Astrocyte of the cerebellum (primary cell): ENCODE measurements around the gene TM6SF1.
"Not testable (repeated sequence)": the region's sequence is repeated elsewhere in the genome, so short reads cannot be mapped to it uniquely, and the experiment has no call there.

Experiments used
- DNase-seq: peaks from one replicate; pipeline ENCODE4 v3.0.0-alpha.2; 2011; ENCODE audit warnings: low read depth
- H3K4me3 ChIP-seq: 2 replicates; pipeline ENCODE4 v1.5.1; 2011; ENCODE audit warnings: mild to moderate bottlenecking, low read depth, low read length, moderate library complexity
- CTCF ChIP-seq: IDR thresholded peaks from 2 replicates; pipeline ENCODE4 v1.5.1; 2012; ENCODE audit warnings: low read length, low read depth, moderate library complexity, mild to moderate bottlenecking; ENCODE audit errors: missing control alignments
- in situ Hi-C: cut with HindIII; loops from 2 replicates; pipeline ENCODE4 v1.10.0; 2017; ENCODE audit warnings: low sequenced_read_pairs

Gene TM6SF1

GRCh38 chr15:83090465-83090864 lies 17.0 kb upstream of the TM6SF1 start:
- in situ Hi-C loops, result loop anchor here (5.0 kb wide), 1 partner anchor 87 kb away; no protein-coding TSS in a partner anchor
- TF ChIP-seq CTCF, result no peak
- no peak overlapping the region for H3K4me3 ChIP-seq
- no peak for DNase-seq

DNA sequence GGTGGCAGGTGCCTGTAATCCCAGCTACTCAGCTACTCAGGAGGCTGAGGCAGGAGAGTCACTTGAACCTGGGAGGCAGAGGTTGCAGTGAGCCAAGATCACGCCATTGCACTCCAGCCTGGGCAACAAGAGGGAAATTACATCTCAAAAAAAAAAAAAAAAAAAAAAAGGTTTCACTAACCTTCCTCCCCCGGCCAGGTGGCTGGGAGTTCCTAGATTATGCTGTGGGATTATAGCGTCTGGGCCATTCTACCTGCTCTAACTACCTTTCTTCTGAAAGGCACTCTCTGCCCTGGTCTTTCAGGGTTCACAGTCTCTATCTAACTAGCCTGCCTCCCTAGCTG lies 15.5 kb upstream of the TM6SF1 start:
- not testable (repeated sequence) for H3K4me3 ChIP-seq, DNase-seq
- in situ Hi-C loops, result loop anchor here (5.0 kb wide), 1 partner anchor 85 kb away; no protein-coding TSS in a partner anchor

- no peak overlapping the region for H3K4me3 ChIP-seq
- TF ChIP-seq CTCF, result no peak
- in situ Hi-C loops, result loop anchor here (5.0 kb wide), 1 partner anchor 85 kb away; no protein-coding TSS in a partner anchor
- no peak for DNase-seq
These were observed 15.0 kb upstream of the TM6SF1 start for GRCh38 chr15:83092309-83092976.

DNA sequence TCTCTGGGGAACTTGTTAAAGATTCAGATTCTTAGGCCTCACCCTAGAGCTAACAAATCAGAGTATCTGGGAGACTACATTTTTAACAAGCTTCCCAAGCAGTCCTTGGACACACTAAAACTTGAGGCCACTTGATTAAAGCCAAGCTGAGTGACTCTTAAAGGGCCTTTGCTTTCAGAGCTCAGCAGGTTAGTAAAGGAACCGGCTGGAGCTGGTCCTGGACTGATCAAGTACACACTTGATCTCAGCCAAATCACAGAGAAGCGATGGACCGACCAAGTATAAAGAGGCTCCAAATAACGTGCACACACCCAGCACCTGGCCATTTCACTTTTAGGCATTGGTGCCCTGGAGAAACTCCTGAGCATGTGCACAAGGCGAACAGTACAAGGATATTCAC lies 12.9 kb upstream of the TM6SF1 start:
- TF ChIP-seq CTCF, result no peak
- in situ Hi-C loops, result loop anchor here (5.0 kb wide), 1 partner anchor 83 kb away; no protein-coding TSS in a partner anchor
- H3K4me3 ChIP-seq, result no peak overlapping the region
- no peak for DNase-seq

- H3K4me3 ChIP-seq, result no peak overlapping the region
- in situ Hi-C loops, result loop anchor here (5.0 kb wide), 1 partner anchor 86 kb away; the partner anchor contains the start of gene C15orf40
These were observed 9.4 kb upstream of the TM6SF1 start for GRCh38 chr15:83098079-83098478.

DNA sequence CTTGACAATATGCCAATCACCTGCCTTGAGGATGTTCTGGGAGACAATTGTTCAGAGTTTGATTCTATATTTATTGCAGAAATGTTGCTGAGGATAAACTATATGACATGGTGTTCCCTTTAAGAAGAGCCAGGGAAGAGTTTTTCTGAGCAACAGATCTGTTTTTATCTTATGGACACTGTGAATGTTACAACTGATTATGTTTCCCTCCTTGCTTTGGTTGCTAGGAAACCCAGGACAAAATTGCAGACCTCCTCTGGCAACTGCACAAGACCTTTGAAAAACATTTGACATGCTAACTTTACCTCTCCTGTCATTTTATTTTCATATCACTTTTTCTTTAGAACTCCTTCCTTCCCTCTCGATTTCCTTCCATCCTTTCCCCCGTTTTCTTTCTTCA lies 8.2 kb upstream of the TM6SF1 start:
- in situ Hi-C loops, result loop anchor here (5.0 kb wide), 1 partner anchor 87 kb away; the partner anchor contains the start of gene C15orf40
- H3K4me3 ChIP-seq, result no peak overlapping the region
- no peak for TF ChIP-seq CTCF
- no peak for DNase-seq

More at GRCh38 chr15:83098079-83098478, 9.4 kb upstream of the TM6SF1 start:
- DNase-seq, result no peak
- TF ChIP-seq CTCF, result no peak

DNA sequence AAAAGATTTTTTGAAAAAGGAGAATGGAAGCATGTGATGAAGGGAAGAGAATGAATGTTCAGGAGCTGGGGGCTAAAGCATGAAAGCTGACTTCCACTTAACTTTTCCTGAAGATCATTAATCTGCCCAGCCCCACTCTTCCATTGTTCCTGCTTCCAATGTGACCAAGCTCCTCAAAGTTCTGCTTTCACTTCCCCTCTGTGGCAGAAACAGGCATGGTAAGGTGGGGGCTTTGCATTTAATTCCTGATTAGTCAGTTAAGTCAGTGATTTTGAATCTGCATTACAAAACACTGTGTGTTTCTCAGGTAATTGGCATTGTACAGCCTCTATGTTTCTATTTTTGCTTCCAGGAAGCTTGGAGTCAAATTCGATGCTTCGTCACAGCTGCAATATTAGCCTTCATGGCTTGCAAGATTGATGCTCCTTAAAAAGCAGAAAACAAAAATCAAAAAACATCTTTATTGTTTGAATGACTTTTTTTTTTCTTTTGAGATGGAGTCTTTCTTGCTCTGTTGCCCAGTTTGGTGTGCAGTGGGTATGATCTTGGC lies 7.3 kb upstream of the TM6SF1 start:
- in situ Hi-C loops, result no loop called here
- no peak for DNase-seq
- TF ChIP-seq CTCF, result no peak
- H3K4me3 ChIP-seq, result no peak overlapping the region
